Measurements from ENCODE around the gene WDR81. TPM values are rescaled to one million over a fixed set of nuclear protein-coding genes. Genes with fewer than 3 reads are reported as not detected.

Gene WDR81
- total and polyA plus RNA-seq, 8 donors = 9.3 to 44.2 (median 11.3) TPM

- Histone ChIP-seq H3K27me3 (peaks cover 0 to 16% of the 10 kb centered on the region in 2 donors), H3K4me1 (peaks cover 43 to 68% of the 10 kb centered on the region in 2 donors), H3K9me3 (no peaks in the 10 kb centered on the region), H3K4me3 (peak within 1 kb of the TSS; percentile 64 to 73), H3K27ac (peak within 1 kb of the TSS; percentile 64 to 68), H3K36me3 (peaks cover 0 to 45% of the 10 kb centered on the region in 2 donors)
- DNase-seq = peak; percentile 46 to 92 (median 76)
- ATAC-seq = peak; percentile 72
- intact Hi-C loops (cut with DNase I) = no loop called here
- no peak for TF ChIP-seq CTCF (IDR thresholded peaks at IDR 0.05)
Measured at GRCh38 chr17:1709971-1710806, 14.3 kb upstream of the WDR81 start, which contains the start of gene TLCD2. TSS of gene TLCD2 (minus strand) at chr17:1710377. CDS start at chr17:1710242, 135 bp downstream.

GRCh38 chr17:1710807-1711553 is 13.5 kb upstream of the WDR81 start:
- Histone ChIP-seq H3K27ac (peak overlapping the region; percentile 64 to 68), H3K27me3 (peaks cover 0 to 16% of the 10 kb centered on the region in 2 donors), H3K9me3 (no peaks in the 10 kb centered on the region), H3K36me3 (peaks cover 0 to 45% of the 10 kb centered on the region in 2 donors), H3K4me3 (peak overlapping the region; percentile 64 to 73), H3K4me1 (peaks cover 43 to 68% of the 10 kb centered on the region in 2 donors)
- DNase-seq (peak in 1 of 4 donors; percentile 42), ATAC-seq (no peak)
- intact Hi-C loops (cut with DNase I) = no loop called here
- no peak for TF ChIP-seq CTCF (IDR thresholded peaks at IDR 0.05)

GRCh38 chr17:1711804-1712203 is 12.7 kb upstream of the WDR81 start:
- no peak overlapping the region for H3K4me3 ChIP-seq
- no peaks in the 10 kb centered on the region for H3K9me3 ChIP-seq
- intact Hi-C loops (cut with DNase I) = no loop called here
- H3K27ac ChIP-seq = no peak overlapping the region
- TF ChIP-seq CTCF (IDR thresholded peaks at IDR 0.05) = no peak
- ATAC-seq = no peak
- peaks cover 43 to 68% of the 10 kb centered on the region in 2 donors for H3K4me1 ChIP-seq
- no peak for DNase-seq
- H3K36me3 ChIP-seq = peaks cover 0 to 45% of the 10 kb centered on the region in 2 donors
- H3K27me3 ChIP-seq = peaks cover 0 to 16% of the 10 kb centered on the region in 2 donors

- Histone ChIP-seq H3K9me3 (no peaks in the 10 kb centered on the region), H3K4me1 (peaks cover 43 to 68% of the 10 kb centered on the region in 2 donors), H3K27ac (no peak overlapping the region), H3K36me3 (peaks cover 0 to 45% of the 10 kb centered on the region in 2 donors), H3K4me3 (peak overlapping the region in 1 of 2 donors; percentile 97), H3K27me3 (peaks cover 0 to 16% of the 10 kb centered on the region in 2 donors)
- ATAC-seq = no peak
- peak in 1 of 4 donors; percentile 50 for DNase-seq
- intact Hi-C loops (cut with DNase I) = no loop called here
- TF ChIP-seq CTCF (IDR thresholded peaks at IDR 0.05) = no peak
Measured at GRCh38 chr17:1712271-1712670, 12.2 kb upstream of the WDR81 start.

Measured in left lung (tissue), 10 donors.